Measurements from ENCODE around the gene ARHGAP15.

DNA sequence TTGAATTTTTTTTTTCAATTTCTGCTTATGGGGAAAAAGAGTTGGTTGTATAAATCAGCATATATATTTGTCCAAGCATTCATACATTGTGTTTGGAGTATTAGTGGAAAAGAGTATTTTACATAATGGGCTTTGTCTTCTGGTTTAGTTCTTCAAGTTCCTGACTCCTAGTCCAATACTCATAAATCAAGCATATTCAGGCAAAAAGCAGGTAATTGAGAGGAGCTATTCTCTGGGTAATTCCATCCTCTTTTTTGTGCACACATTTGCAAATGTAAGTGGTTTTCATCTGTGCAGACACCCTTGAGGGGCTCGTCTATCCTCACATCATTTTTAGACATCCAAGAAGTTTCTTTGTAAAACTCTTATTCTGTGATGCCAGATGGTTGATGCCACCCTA lies 337.2 kb downstream of the ARHGAP15 start:
- TF ChIP-seq, protein P1, sequence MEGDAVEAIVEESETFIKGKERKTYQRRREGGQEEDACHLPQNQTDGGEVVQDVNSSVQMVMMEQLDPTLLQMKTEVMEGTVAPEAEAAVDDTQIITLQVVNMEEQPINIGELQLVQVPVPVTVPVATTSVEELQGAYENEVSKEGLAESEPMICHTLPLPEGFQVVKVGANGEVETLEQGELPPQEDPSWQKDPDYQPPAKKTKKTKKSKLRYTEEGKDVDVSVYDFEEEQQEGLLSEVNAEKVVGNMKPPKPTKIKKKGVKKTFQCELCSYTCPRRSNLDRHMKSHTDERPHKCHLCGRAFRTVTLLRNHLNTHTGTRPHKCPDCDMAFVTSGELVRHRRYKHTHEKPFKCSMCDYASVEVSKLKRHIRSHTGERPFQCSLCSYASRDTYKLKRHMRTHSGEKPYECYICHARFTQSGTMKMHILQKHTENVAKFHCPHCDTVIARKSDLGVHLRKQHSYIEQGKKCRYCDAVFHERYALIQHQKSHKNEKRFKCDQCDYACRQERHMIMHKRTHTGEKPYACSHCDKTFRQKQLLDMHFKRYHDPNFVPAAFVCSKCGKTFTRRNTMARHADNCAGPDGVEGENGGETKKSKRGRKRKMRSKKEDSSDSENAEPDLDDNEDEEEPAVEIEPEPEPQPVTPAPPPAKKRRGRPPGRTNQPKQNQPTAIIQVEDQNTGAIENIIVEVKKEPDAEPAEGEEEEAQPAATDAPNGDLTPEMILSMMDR (IDR thresholded peaks at IDR 0.05; ENCODE audit: low read depth, low read length, poor library complexity, severe bottlenecking), result no peak
- no peak for TF ChIP-seq EZH2phosphoT487 (IDR thresholded peaks at IDR 0.05; ENCODE audit: borderline replicate concordance, low read length)
